WERI-Rb-1 (cell line): ENCODE data around the gene WBP1L.
"Not testable (repeated sequence)": the region's sequence is repeated elsewhere in the genome, so short reads cannot be mapped to it uniquely, and the experiment has no call there.

Experiments
- DNase-seq: peaks from one replicate; pipeline ENCODE4 v3.0.0-alpha.2; 2020
- H3K27ac ChIP-seq: fragments of 250-450 bp; sonication (Bioruptor Pico); 2 replicates; pipeline ENCODE4 v1.5.1; 2020; ENCODE audit warnings: mild to moderate bottlenecking, moderate library complexity
- H3K27me3 ChIP-seq: fragments of 250-450 bp; sonication (Bioruptor Pico); 2 replicates; pipeline ENCODE4 v1.5.1; 2021; ENCODE audit warnings: mild to moderate bottlenecking, low read depth, moderate library complexity; ENCODE audit not compliant: insufficient read depth, severe bottlenecking
- H3K36me3 ChIP-seq: fragments of 250-450 bp; sonication (Bioruptor Pico); 2 replicates; pipeline ENCODE4 v1.5.1; 2020; ENCODE audit warnings: mild to moderate bottlenecking, moderate library complexity
- H3K4me3 ChIP-seq: 2 replicates; pipeline ENCODE4 v1.5.1; 2011; ENCODE audit warnings: low read depth, mild to moderate bottlenecking, control low read depth, low read length
- H3K9me3 ChIP-seq: fragments of 250-450 bp; sonication (Bioruptor Pico); 2 replicates; pipeline ENCODE4 v1.5.1; 2021; ENCODE audit warnings: mild to moderate bottlenecking, moderate library complexity; ENCODE audit not compliant: severe bottlenecking
- CTCF ChIP-seq: IDR thresholded peaks from 2 replicates; pipeline ENCODE4 v1.5.1; 2011; ENCODE audit warnings: low read depth, mild to moderate bottlenecking, control low read depth, inconsistent platforms, low read length

The WBP1L gene

GRCh38 chr10:102758240-102758932, 14.6 kb downstream of the WBP1L start:
- H3K27me3 ChIP-seq, result no peaks in the 10 kb centered on the region
- no peak for DNase-seq
- no peak for TF ChIP-seq CTCF
- H3K27ac ChIP-seq, result no peak overlapping the region
- no peaks in the 10 kb centered on the region for H3K9me3 ChIP-seq
- H3K4me3 ChIP-seq, result no peak overlapping the region
- no peaks in the 10 kb centered on the region for H3K36me3 ChIP-seq

- not testable (repeated sequence) for H3K27me3 ChIP-seq, H3K36me3 ChIP-seq, H3K9me3 ChIP-seq, DNase-seq, H3K4me3 ChIP-seq, H3K27ac ChIP-seq
Observed at GRCh38 chr10:102758933-102759262, 15.2 kb downstream of the WBP1L start.

- DNase-seq, result no peak
- H3K9me3 ChIP-seq, result no peaks in the 10 kb centered on the region
- TF ChIP-seq CTCF, result no peak
- no peaks in the 10 kb centered on the region for H3K27me3 ChIP-seq
- no peak overlapping the region for H3K4me3 ChIP-seq
- no peaks in the 10 kb centered on the region for H3K36me3 ChIP-seq
- no peak overlapping the region for H3K27ac ChIP-seq
Observed at GRCh38 chr10:102759497-102760210, 15.9 kb downstream of the WBP1L start.

GRCh38 chr10:102761981-102762380, 18.2 kb downstream of the WBP1L start:
- Histone ChIP-seq H3K9me3 (no peaks in the 10 kb centered on the region), H3K27me3 (no peaks in the 10 kb centered on the region), H3K4me3 (no peak overlapping the region), H3K27ac (no peak overlapping the region), H3K36me3 (no peaks in the 10 kb centered on the region)
- no peak for DNase-seq
- TF ChIP-seq CTCF, result no peak

GRCh38 chr10:102762401-102763015, 18.8 kb downstream of the WBP1L start:
- Histone ChIP-seq H3K27me3 (no peaks in the 10 kb centered on the region), H3K4me3 (no peak overlapping the region), H3K36me3 (no peaks in the 10 kb centered on the region), H3K9me3 (no peaks in the 10 kb centered on the region), H3K27ac (no peak overlapping the region)
- no peak for TF ChIP-seq CTCF
- DNase-seq, result no peak

GRCh38 chr10:102763037-102763607, 19.4 kb downstream of the WBP1L start:
- DNase-seq, result no peak
- Histone ChIP-seq H3K36me3 (no peaks in the 10 kb centered on the region), H3K27me3 (no peaks in the 10 kb centered on the region), H3K27ac (no peak overlapping the region), H3K9me3 (no peaks in the 10 kb centered on the region), H3K4me3 (no peak overlapping the region)
- no peak for TF ChIP-seq CTCF
